Kidney epithelial cell (primary cell): Measurements from ENCODE around the gene FBN1. TPM values are rescaled to one million over a fixed set of nuclear protein-coding genes. Genes with fewer than 3 reads are reported as not detected.

Experiments
- DNase-seq: peaks from one replicate; pipeline ENCODE4 v3.0.0-alpha.2; 2010; ENCODE audit warnings: low read depth
- H3K27me3 ChIP-seq: 2 replicates; pipeline ENCODE4 v1.6.0; 2011; ENCODE audit warnings: low read length; ENCODE audit not compliant: control insufficient read depth, insufficient read depth
- H3K36me3 ChIP-seq: 2 replicates; pipeline ENCODE4 v1.5.1; 2011; ENCODE audit warnings: low read length; ENCODE audit not compliant: control insufficient read depth, insufficient read depth
- H3K4me3 ChIP-seq: 2 replicates; pipeline ENCODE4 v1.5.1; 2011; ENCODE audit warnings: low read depth, mild to moderate bottlenecking, control low read depth, low read length
- total RNA-seq: library from RNA; depleted of rRNA; stranded (reverse); fragments of >200 nt; gene quantifications from 2 replicates; pipeline ENCODE4 v1.2.3, GENCODE V29; 2015
- TF ChIP-seq, protein P1 (sequence below): IDR thresholded peaks from 2 replicates; pipeline ENCODE4 v1.5.1; 2011; ENCODE audit warnings: mild to moderate bottlenecking, moderate library complexity, low read length, control low read depth, inconsistent platforms; ENCODE audit not compliant: insufficient read depth, poor library complexity, severe bottlenecking

Gene FBN1
- total RNA-seq, 1 donor from 2014 or later, result 35.9 TPM

DNA sequence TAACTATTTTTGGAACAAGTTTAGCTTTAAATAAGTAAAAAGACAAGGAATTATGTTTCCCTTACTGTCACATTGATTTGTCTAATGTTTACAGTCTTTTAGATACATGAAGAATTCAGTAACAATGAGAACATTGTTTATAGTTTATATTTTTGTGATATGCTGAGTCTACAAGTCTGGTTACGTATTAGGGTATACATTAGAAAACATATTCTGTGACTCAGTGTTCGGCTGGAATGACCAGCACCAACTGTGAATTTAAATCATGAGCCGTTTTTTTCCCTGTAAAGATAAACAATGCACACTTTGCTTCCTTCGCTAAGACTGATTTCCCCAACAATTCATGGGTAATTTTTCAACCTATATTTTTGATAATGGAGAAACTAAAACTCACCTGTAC is 182.8 kb downstream of the FBN1 start:
- TF ChIP-seq, protein P1, sequence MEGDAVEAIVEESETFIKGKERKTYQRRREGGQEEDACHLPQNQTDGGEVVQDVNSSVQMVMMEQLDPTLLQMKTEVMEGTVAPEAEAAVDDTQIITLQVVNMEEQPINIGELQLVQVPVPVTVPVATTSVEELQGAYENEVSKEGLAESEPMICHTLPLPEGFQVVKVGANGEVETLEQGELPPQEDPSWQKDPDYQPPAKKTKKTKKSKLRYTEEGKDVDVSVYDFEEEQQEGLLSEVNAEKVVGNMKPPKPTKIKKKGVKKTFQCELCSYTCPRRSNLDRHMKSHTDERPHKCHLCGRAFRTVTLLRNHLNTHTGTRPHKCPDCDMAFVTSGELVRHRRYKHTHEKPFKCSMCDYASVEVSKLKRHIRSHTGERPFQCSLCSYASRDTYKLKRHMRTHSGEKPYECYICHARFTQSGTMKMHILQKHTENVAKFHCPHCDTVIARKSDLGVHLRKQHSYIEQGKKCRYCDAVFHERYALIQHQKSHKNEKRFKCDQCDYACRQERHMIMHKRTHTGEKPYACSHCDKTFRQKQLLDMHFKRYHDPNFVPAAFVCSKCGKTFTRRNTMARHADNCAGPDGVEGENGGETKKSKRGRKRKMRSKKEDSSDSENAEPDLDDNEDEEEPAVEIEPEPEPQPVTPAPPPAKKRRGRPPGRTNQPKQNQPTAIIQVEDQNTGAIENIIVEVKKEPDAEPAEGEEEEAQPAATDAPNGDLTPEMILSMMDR, result no peak
- peaks cover 1% of the 10 kb centered on the region for H3K36me3 ChIP-seq
- DNase-seq, result no peak
- no peaks in the 10 kb centered on the region for H3K27me3 ChIP-seq
- H3K4me3 ChIP-seq, result no peak overlapping the region

DNA sequence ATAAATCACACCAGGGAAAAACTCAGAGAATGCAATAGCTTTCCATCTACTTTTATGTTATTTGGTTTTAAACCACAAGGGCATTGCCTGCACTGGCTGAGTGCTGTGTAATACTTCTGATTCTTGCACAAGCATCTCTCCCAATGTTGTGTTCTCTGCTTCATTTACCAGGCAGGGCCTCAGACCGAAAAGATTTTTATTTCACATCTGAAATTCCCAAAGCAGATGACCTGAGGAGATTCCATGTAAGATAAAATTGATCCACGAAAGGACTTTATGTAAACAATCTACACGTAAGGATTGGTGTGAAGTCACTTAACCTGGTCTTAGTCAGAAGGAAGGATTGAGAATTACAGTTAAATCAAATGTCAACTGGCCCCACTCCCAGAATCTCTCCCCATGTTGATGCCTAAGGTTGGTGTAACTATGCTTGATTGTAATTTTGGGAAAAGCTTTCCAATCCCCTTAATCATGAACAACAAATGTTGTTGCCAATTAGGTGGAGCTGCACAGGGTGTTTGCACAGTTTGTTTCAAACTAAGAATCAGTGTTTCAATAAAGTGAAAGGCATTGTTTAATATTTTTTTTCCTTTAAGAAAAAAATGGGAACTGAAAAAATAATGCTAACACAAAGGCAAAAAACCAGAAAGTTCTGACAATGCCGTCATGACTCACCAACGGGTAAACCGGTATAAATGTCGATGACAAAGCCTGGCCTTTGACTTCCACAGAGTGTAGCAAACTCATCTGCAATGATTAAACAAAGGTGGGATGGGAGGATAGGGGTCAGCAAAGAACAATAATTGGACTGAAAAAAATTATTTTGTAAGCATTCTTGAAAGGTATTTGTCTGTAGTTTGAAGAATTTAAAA is 185.7 kb downstream of the FBN1 start:
- DNase-seq, result no peak
- H3K27me3 ChIP-seq, result no peaks in the 10 kb centered on the region
- no peak overlapping the region for H3K4me3 ChIP-seq
- TF ChIP-seq, protein P1, result no peak
- no peaks in the 10 kb centered on the region for H3K36me3 ChIP-seq

DNA sequence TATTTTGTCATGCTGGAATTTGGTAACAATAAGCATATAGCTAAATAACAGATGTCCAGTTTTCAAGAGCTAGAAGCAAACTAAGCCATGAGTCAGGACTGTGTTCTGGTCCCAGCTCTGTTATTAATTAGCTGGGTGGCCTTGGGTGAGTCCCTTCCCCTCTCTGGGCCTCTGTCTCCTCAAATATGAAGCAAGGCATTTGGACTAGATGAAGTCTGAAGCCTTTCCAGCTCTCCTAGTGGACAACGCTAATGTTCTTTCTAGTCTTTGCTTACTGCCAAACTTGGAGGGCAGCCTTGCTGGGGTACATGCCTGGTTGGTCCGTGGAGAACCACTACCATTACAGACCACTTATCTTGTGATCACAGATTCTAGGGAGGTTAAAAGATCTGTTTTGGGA is 186.6 kb downstream of the FBN1 start:
- H3K27me3 ChIP-seq, result no peaks in the 10 kb centered on the region
- no peak overlapping the region for H3K4me3 ChIP-seq
- H3K36me3 ChIP-seq, result no peaks in the 10 kb centered on the region
- DNase-seq, result no peak
- TF ChIP-seq, protein P1, result no peak

DNA sequence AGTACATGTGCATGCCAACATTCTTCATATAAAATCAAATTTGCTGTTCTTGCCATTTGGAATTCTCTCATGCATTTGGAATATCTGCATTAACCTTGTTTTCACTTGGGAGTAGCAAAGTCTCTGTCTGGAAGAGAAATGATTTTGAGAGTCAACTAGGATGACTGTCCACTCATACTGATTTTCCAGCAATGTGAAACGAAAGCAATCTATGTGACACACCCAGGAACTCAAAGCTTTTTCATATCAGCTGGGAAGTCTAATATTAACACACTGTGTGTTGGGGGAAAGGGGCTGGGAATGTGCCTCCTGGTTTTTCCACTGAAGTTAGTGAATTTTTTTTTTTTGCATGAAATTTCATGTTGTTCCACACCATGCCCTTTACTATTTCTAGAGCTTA is 189.4 kb downstream of the FBN1 start:
- TF ChIP-seq, protein P1, result no peak
- H3K27me3 ChIP-seq, result no peaks in the 10 kb centered on the region
- H3K36me3 ChIP-seq, result no peaks in the 10 kb centered on the region
- DNase-seq, result no peak
- H3K4me3 ChIP-seq, result no peak overlapping the region

DNA sequence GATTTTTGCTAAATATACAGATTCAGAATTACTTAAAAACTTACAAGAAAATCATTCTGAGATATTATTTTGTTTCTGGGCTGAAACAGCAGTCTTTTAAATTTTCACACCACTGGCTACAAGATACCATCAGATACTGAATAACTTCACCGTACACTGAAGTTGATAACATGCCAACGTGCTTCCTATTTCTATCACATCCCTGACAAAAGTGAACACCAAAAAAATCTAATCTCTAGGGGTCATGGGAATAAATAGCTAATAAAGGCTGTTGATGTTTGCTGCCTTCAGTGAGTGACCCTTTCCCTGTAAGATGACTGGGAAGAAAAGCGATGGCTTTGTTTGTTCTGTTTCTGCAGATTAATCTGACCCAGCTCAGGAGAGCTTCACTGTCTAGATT is 193.8 kb downstream of the FBN1 start:
- Histone ChIP-seq H3K4me3 (no peak overlapping the region), H3K36me3 (no peaks in the 10 kb centered on the region), H3K27me3 (no peaks in the 10 kb centered on the region)
- no peak for DNase-seq
- TF ChIP-seq, protein P1, result no peak

DNA sequence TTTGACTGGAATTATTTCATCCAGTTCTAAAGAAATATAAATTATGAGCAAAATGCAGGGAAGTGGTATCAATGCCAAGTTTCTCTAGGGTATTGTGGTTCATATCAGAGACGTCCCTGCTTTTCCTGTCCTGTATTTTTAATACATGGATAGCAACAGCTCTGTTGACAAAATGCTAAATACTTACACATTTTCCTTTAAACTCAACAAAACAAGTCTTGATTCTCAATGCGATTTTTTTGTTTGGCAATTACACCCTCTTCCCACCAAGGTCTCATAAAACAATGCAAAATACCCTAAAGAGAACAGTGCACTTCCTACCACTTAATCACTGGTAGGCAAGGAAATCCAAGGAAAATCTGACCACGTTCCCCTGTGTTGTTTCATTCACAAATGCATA is 194.3 kb downstream of the FBN1 start:
- Histone ChIP-seq H3K36me3 (no peaks in the 10 kb centered on the region), H3K27me3 (no peaks in the 10 kb centered on the region), H3K4me3 (no peak overlapping the region)
- DNase-seq, result no peak
- TF ChIP-seq, protein P1, result no peak
